WI38 (cell line): ENCODE measurements around the gene TOM1L1.
"Not testable (repeated sequence)": the region's sequence is repeated elsewhere in the genome, so short reads cannot be mapped to it uniquely, and the experiment has no call there.

Source experiments
- H3K4me3 ChIP-seq: 2 replicates; pipeline ENCODE4 v1.5.1; 2011; ENCODE audit warnings: low read depth, mild to moderate bottlenecking, control low read depth, low read length
- CTCF ChIP-seq: IDR thresholded peaks from 2 replicates; pipeline ENCODE4 v1.5.1; 2012; ENCODE audit warnings: low read depth, mild to moderate bottlenecking, control low read depth, low read length

The TOM1L1 gene

GRCh38 chr17:54864636-54865356, 35.9 kb upstream of the TOM1L1 start:
- TF ChIP-seq CTCF: no peak
- no peak overlapping the region for H3K4me3 ChIP-seq

- no peak overlapping the region for H3K4me3 ChIP-seq
- TF ChIP-seq CTCF: no peak
These were observed 33.0 kb upstream of the TOM1L1 start for GRCh38 chr17:54867634-54868033.

GRCh38 chr17:54870671-54871175, 29.9 kb upstream of the TOM1L1 start:
- no peak overlapping the region for H3K4me3 ChIP-seq
- no peak for TF ChIP-seq CTCF

- H3K4me3 ChIP-seq: not testable (repeated sequence)
These were observed 24.7 kb upstream of the TOM1L1 start for GRCh38 chr17:54875906-54876305.

GRCh38 chr17:54876656-54877195, 23.9 kb upstream of the TOM1L1 start:
- TF ChIP-seq CTCF: no peak

GRCh38 chr17:54881255-54881972, 19.2 kb upstream of the TOM1L1 start:
- no peak for TF ChIP-seq CTCF
- H3K4me3 ChIP-seq: no peak overlapping the region

More at GRCh38 chr17:54876656-54877195, 23.9 kb upstream of the TOM1L1 start:
- H3K4me3 ChIP-seq: no peak overlapping the region

GRCh38 chr17:54882371-54882770, 18.3 kb upstream of the TOM1L1 start:
- H3K4me3 ChIP-seq: no peak overlapping the region
- TF ChIP-seq CTCF: no peak
